Lung (tissue), 12 donors: ENCODE measurements around the gene SLC25A21. TPM values are rescaled to one million over a fixed set of nuclear protein-coding genes. Genes with fewer than 3 reads are reported as not detected.

Experiments
- ATAC-seq: fragments of 200-7000 bp; cut with Tn5 transposase; one replicate; pipeline ENCODE4 v1.9.1; 2020; ENCODE audit warnings: moderate number of reproducible peaks; ENCODE audit not compliant: insufficient read depth, low FRiP score
- DNase-seq, 3 donors: peaks; one replicate each; pipeline ENCODE4 v3.0.0-alpha.2; 2013 to 2017
- H3K27ac ChIP-seq, 2 donors: one replicate each; pipeline ENCODE4 v1.5.1; 2013; ENCODE audit warnings: mild to moderate bottlenecking in 2 of 2, moderate library complexity in 2 of 2, control low read depth in 1 of 2, inconsistent platforms in 1 of 2, low read depth in 1 of 2, low read length in 1 of 2
- H3K27me3 ChIP-seq, 3 donors: one replicate each; pipeline ENCODE4 v1.5.1; 2013; ENCODE audit warnings: low read length in 2 of 3; ENCODE audit not compliant: control insufficient read depth in 3 of 3, insufficient read depth in 3 of 3
- H3K36me3 ChIP-seq, 4 donors: one replicate each; pipeline ENCODE4 v1.5.1; 2013; ENCODE audit warnings: low read length in 4 of 4, mild to moderate bottlenecking in 1 of 4, moderate library complexity in 1 of 4; ENCODE audit not compliant: control insufficient read depth in 4 of 4, insufficient read depth in 4 of 4
- H3K4me1 ChIP-seq, 5 donors: one replicate each; pipeline ENCODE4 v1.5.1; 2013; ENCODE audit warnings: low read length in 5 of 5, mild to moderate bottlenecking in 2 of 5, moderate library complexity in 1 of 5; ENCODE audit not compliant: control insufficient read depth in 5 of 5, insufficient read depth in 5 of 5
- H3K4me3 ChIP-seq: one replicate; pipeline ENCODE4 v1.5.1; 2013; ENCODE audit warnings: mild to moderate bottlenecking, control low read depth, moderate library complexity
- H3K9ac ChIP-seq, 2 donors: one replicate each; pipeline ENCODE4 v1.5.1; 2013; ENCODE audit warnings: low read length in 2 of 2, control low read depth in 1 of 2; ENCODE audit not compliant: insufficient read depth in 1 of 2
- H3K9me3 ChIP-seq, 4 donors: one replicate each; pipeline ENCODE4 v1.5.1; 2013; ENCODE audit warnings: low read length in 3 of 4, mild to moderate bottlenecking in 1 of 4, moderate library complexity in 1 of 4; ENCODE audit not compliant: control insufficient read depth in 4 of 4, insufficient read depth in 3 of 4
- CTCF ChIP-seq: IDR thresholded peaks from 2 replicates; pipeline ENCODE4 v1.5.1; 2012; ENCODE audit warnings: mild to moderate bottlenecking; ENCODE audit errors: control extremely low read depth, extremely low read depth
- WGBS, 2 donors: extraction: QIAGEN DNeasy Blood & Tissue Kit; methylation state at CpG; one replicate each; pipeline ENCODE4 v1.1.7; 2013; 5-methylcytosine and 5-hydroxymethylcytosine counted together
- polyA plus RNA-seq, 2 donors: library from polyadenylated mRNA; stranded (reverse); fragments of 200-250 nt; gene quantifications; one replicate each; pipeline ENCODE4 v1.2.1, GENCODE V29; 2013
- total RNA-seq, 2 donors: library from RNA; depleted of rRNA in 1 of 2; stranded (reverse); fragments of >200 nt in 1 of 2; gene quantifications; one replicate each; pipeline ENCODE4 v1.2.1, GENCODE V29; 2014 to 2021
- donor health status: control.
- donor health status: control.
- donor health status: Bipolar disorder and iron deficiency.
- donor health status: healthy.
- donor health status: DM: yes; HTN: yes; CAD: no.

SLC25A21 gene
- total and polyA plus RNA-seq, 4 donors, result 0.23 to 2.6 (median 0.42) TPM

DNA sequence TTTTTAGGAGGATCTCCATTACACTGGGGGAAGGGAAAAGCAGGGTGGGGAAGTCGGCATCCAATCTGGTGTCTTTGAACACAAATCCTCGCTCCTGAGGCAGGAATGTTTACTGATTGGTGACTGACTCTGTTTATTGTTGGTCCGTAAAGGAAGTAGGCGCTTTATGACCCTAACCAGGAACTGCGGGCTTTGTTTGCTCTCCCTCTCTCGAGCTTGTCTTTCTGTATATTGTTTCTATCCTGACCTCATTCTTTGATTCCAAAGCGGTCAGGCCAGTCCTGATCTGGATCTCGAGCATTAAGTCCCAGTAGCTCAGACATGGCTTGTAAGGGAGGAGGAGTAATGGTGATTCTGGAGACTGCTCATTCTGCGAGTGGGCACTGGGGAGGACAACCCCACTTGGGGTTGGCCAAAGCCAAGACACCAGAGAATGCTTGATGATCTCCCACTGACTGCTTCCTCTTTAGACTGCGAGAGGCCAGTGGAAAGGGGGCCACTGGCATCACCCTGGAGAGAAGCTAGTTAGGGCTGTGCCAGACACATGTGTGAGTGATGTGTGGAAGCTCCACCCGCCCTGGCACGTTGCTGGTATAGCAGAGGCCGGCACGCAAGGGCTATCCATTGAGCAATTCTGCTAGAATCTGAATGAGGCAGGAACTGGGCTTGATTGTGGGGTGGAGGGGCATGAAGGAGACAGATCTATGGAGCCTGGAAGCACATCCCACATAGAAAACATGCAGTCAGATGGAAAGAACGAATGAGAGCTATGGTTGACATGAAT, 316.1 kb downstream of the SLC25A21 start:
- Histone ChIP-seq H3K4me1 (peaks cover 0 to 20% (median 1%) of the 10 kb centered on the region in 5 donors), H3K4me3 (no peak overlapping the region), H3K27ac (no peak overlapping the region), H3K9ac (no peak overlapping the region), H3K27me3 (peaks cover 0 to 55% (median 52%) of the 10 kb centered on the region in 3 donors), H3K36me3 (no peaks in the 10 kb centered on the region), H3K9me3 (no peaks in the 10 kb centered on the region)
- WGBS, 2 donors, result 57 to 62% methylated on average over 15 of the region's 15 CpGs
- TF ChIP-seq CTCF, result no peak
- DNase-seq (peak in 2 of 3 donors; percentile 23), ATAC-seq (no peak)

- DNase-seq (no peak), ATAC-seq (no peak)
- peaks cover 0 to 20% (median 1%) of the 10 kb centered on the region in 5 donors for H3K4me1 ChIP-seq
- H3K9ac ChIP-seq, result no peak overlapping the region
- H3K27ac ChIP-seq, result no peak overlapping the region
- peaks cover 0 to 61% (median 53%) of the 10 kb centered on the region in 3 donors for H3K27me3 ChIP-seq
- no peak for TF ChIP-seq CTCF
- H3K4me3 ChIP-seq, result no peak overlapping the region
- H3K36me3 ChIP-seq, result no peaks in the 10 kb centered on the region
- 80 to 81% methylated on average over 3 of the region's 3 CpGs for WGBS, 2 donors
- no peaks in the 10 kb centered on the region for H3K9me3 ChIP-seq
Measured at GRCh38 chr14:36855396-36855795, 317.0 kb downstream of the SLC25A21 start.

DNA sequence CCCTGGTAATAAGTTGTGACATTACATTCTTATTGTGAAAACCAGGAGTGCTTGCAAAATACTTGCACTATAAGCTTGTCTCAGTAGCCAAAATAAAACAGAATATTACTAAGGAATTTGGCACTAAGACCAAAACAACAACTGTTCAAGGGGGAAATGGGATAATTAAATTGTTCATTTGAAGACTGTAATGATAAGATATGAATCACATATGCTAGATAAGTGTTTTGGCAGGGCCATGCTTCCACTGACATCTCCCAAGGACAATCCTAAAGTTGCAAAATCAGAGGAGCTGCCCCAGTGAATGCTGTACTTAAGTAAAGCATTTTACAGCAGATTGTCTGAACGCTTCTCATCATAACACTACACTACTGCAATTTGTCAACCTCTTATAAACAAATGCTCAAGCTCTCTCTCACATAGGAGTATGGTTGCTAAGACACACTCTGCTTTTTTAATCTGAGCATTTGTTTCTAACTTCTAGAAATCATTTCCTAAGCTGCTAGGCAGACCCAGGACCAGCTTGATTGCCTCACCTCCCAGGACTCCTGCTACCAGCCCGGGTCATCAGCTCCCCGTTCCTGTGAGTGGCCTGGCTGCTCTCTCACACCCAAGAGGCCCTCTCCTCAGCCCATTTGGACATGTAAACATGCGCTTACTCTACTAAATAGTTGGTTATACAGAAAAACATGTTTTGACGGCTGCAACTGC, 319.3 kb downstream of the SLC25A21 start:
- Histone ChIP-seq H3K9me3 (no peaks in the 10 kb centered on the region), H3K27ac (no peak overlapping the region), H3K9ac (peak overlapping the region in 1 of 2 donors; percentile 19), H3K4me3 (no peak overlapping the region), H3K36me3 (no peaks in the 10 kb centered on the region), H3K4me1 (peaks cover 0 to 20% (median 1%) of the 10 kb centered on the region in 5 donors), H3K27me3 (peaks cover 0 to 68% (median 53%) of the 10 kb centered on the region in 3 donors)
- no peak for TF ChIP-seq CTCF
- peak; percentile 55 for ATAC-seq
- 29 to 48% methylated on average over 5 of the region's 5 CpGs for WGBS, 2 donors
- peak; percentile 92 to 96 (median 96) for DNase-seq
